Activated CD8-positive, alpha-beta T cell treated with anti-CD3 and anti-CD28 coated beads for 36 hours (primary cell): Measurements from ENCODE around the gene GALNT14. TPM values are rescaled to one million over a fixed set of nuclear protein-coding genes. Genes with fewer than 3 reads are reported as not detected.

Source experiments
- ATAC-seq: fragments of 200-7000 bp; cut with Tn5 transposase; one replicate; pipeline ENCODE4 v1.10.0; 2021; ENCODE audit warnings: mild to moderate bottlenecking, moderate library complexity
- CTCF ChIA-PET: fragments of 350-600 bp; sonication (Branson Sonifier 250); formaldehyde crosslinking; loops from one replicate; lab custom pipeline; 2021; ENCODE audit warnings: antibody characterized with exemption; lab: Charles Lee
- POLR2A ChIA-PET: fragments of 350-600 bp; sonication (Branson Sonifier 250); formaldehyde crosslinking; loops from one replicate; lab custom pipeline; 2021; ENCODE audit warnings: antibody characterized with exemption; lab: Charles Lee
- DNase-seq: peaks from one replicate; pipeline ENCODE4 v3.0.0-alpha.2; 2020
- H3K27ac Mint-ChIP-seq: one replicate; pipeline ENCODE4 v1.8.0; 2021; ENCODE audit warnings: mild to moderate bottlenecking, mixed read lengths
- H3K27me3 Mint-ChIP-seq: one replicate; pipeline ENCODE4 v1.8.0; 2021; ENCODE audit warnings: mixed read lengths
- H3K36me3 Mint-ChIP-seq: one replicate; pipeline ENCODE4 v1.8.0; 2021; ENCODE audit warnings: low read depth, mixed read lengths
- H3K4me1 Mint-ChIP-seq: one replicate; pipeline ENCODE4 v1.8.0; 2021; ENCODE audit warnings: low read depth, mixed read lengths
- H3K4me3 Mint-ChIP-seq: one replicate; pipeline ENCODE4 v1.8.0; 2021; ENCODE audit warnings: mild to moderate bottlenecking, moderate library complexity, mixed read lengths
- H3K9me3 Mint-ChIP-seq: one replicate; pipeline ENCODE4 v1.8.0; 2021; ENCODE audit warnings: mixed read lengths
- CTCF ChIP-seq: fragments of 200-600 bp; IDR thresholded peaks from one replicate; pipeline ENCODE4 v1.8.0; 2022; ENCODE audit warnings: antibody characterized with exemption, mild to moderate bottlenecking
- intact Hi-C: fragments of 100-400 bp; cut with micrococcal nuclease; formaldehyde crosslinking; loops from one replicate; pipeline ENCODE4 v1.10.0; 2022
- total RNA-seq, 2 experiments: library from RNA; stranded (reverse); gene quantifications; one replicate each; pipeline ENCODE4 v1.2.3, GENCODE V29; 2021

GALNT14 gene
- total RNA-seq, 2 experiments from 2014 or later, result 1.1 to 1.9 TPM

DNA sequence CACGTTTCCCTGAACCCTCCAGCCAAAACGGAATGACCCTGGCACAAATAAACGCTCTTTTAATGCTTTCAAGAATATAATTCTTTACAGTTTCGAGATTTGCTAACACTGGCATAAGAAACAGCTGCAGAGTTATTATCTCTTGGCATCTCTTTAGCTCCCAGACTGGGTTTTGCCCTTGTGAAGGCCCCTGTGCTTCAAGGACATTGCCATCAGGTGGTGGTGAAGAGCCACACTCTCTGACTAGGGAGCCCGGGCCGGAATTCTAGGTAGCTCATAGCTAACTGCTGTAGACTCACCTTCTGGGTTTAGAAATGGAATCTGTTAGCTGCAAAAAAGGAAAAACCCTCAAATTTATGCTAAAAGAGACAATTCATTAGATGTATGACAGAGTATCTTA is 13.3 kb upstream of the GALNT14 start:
- no peak for DNase-seq

GRCh38 chr2:31150120-31150670 is 12.0 kb upstream of the GALNT14 start:
- DNase-seq (no peak), ATAC-seq (no peak)
- CTCF ChIA-PET, result interaction anchor here (2.1 to 3.8 kb wide), 3 partner anchors 12 to 22 kb away, joined by 6 to 17 read pairs (median 11); partner anchors contain the start of gene GALNT14
- intact Hi-C loops, result no loop called here
- POLR2A ChIA-PET, result no interaction called here
- no peak for TF ChIP-seq CTCF
- H3K4me1 Mint-ChIP-seq, result no peaks in the 10 kb centered on the region
- H3K27me3 Mint-ChIP-seq, result no peaks in the 10 kb centered on the region
- H3K4me3 Mint-ChIP-seq, result no peak overlapping the region
- no peaks in the 10 kb centered on the region for H3K36me3 Mint-ChIP-seq
- H3K27ac Mint-ChIP-seq, result no peak overlapping the region
- H3K9me3 Mint-ChIP-seq, result no peaks in the 10 kb centered on the region

More for the DNA sequence above, 13.3 kb upstream of the GALNT14 start:
- Mint-ChIP-seq H3K36me3 (no peaks in the 10 kb centered on the region), H3K9me3 (no peaks in the 10 kb centered on the region), H3K4me1 (no peaks in the 10 kb centered on the region), H3K4me3 (no peak overlapping the region), H3K27me3 (no peaks in the 10 kb centered on the region), H3K27ac (no peak overlapping the region)
- intact Hi-C loops, result no loop called here
- ChIA-PET CTCF (interaction anchor here (0.6 to 3.8 kb wide), 8 partner anchors 13 to 454 kb away, joined by 3 to 17 read pairs (median 4); partner anchors contain the start of gene GALNT14), POLR2A (no interaction called here)
- no peak for ATAC-seq
- no peak for TF ChIP-seq CTCF

GRCh38 chr2:31148514-31148913 is 10.3 kb upstream of the GALNT14 start:
- intact Hi-C loops, result no loop called here
- Mint-ChIP-seq H3K27ac (no peak overlapping the region), H3K9me3 (no peaks in the 10 kb centered on the region), H3K36me3 (no peaks in the 10 kb centered on the region), H3K4me1 (no peaks in the 10 kb centered on the region), H3K4me3 (no peak overlapping the region), H3K27me3 (no peaks in the 10 kb centered on the region)
- no peak for TF ChIP-seq CTCF
- DNase-seq (no peak), ATAC-seq (no peak)
- ChIA-PET CTCF (no interaction called here), POLR2A (no interaction called here)

GRCh38 chr2:31147645-31148044 is 9.4 kb upstream of the GALNT14 start:
- H3K4me3 Mint-ChIP-seq, result no peak overlapping the region
- DNase-seq (no peak), ATAC-seq (no peak)

More at GRCh38 chr2:31147645-31148044, 9.4 kb upstream of the GALNT14 start:
- intact Hi-C loops, result no loop called here
- CTCF ChIA-PET, result no interaction called here
- H3K9me3 Mint-ChIP-seq, result no peaks in the 10 kb centered on the region
- no peak for TF ChIP-seq CTCF
- H3K36me3 Mint-ChIP-seq, result no peaks in the 10 kb centered on the region
- POLR2A ChIA-PET, result no interaction called here
- H3K27me3 Mint-ChIP-seq, result no peaks in the 10 kb centered on the region
- H3K4me1 Mint-ChIP-seq, result no peaks in the 10 kb centered on the region
- H3K27ac Mint-ChIP-seq, result no peak overlapping the region
